Caco-2 (cell line): ENCODE measurements around the gene PYGL. TPM values are rescaled to one million over a fixed set of nuclear protein-coding genes. Genes with fewer than 3 reads are reported as not detected.
"Not testable (repeated sequence)": the region's sequence is repeated elsewhere in the genome, so short reads cannot be mapped to it uniquely, and the experiment has no call there.

Source experiments
- BruUV-seq: library from RNA; stranded (reverse); fragments of 400-500 nt; replicated peaks from 2 replicates; lab custom pipeline; 2021; lab: Mats Ljungman, UMichigan
- CTCF ChIA-PET: fragments of 300-600 bp; sonication (Branson Sonifier 250); formaldehyde crosslinking; loops from one replicate; lab custom pipeline; 2022; ENCODE audit warnings: antibody characterized with exemption; lab: Charles Lee
- POLR2A ChIA-PET: fragments of 300-600 bp; sonication (Branson Sonifier 250); formaldehyde crosslinking; loops from one replicate; lab custom pipeline; 2022; ENCODE audit warnings: antibody characterized with exemption; lab: Charles Lee
- DNase-seq, 2 experiments: peaks; one replicate each; pipeline versions ENCODE4 v3.0.0 to v3.0.0-alpha.2; 2020 to 2022
- H3K27me3 ChIP-seq: replicated peaks from 2 replicates; pipeline ENCODE4 v1.6.0; 2011; ENCODE audit warnings: low read length; ENCODE audit not compliant: control insufficient read depth, insufficient read depth
- H3K36me3 ChIP-seq: 2 replicates; pipeline ENCODE4 v1.5.1; 2011; ENCODE audit warnings: low read length; ENCODE audit not compliant: control insufficient read depth, insufficient read depth
- H3K4me1 ChIP-seq: fragments of 250-450 bp; sonication (Bioruptor Pico); 2 replicates; pipeline ENCODE4 v1.5.1; 2020; ENCODE audit warnings: mild to moderate bottlenecking
- H3K4me3 ChIP-seq: 2 replicates; pipeline ENCODE4 v1.5.1; 2011; ENCODE audit warnings: low read depth, mild to moderate bottlenecking, control low read depth, low read length
- H3K9me3 ChIP-seq: fragments of 250-450 bp; sonication (Bioruptor Pico); 2 replicates; pipeline ENCODE4 v1.5.1; 2020; ENCODE audit warnings: mild to moderate bottlenecking, moderate library complexity
- H3K27ac Mint-ChIP-seq: one replicate; pipeline ENCODE4 v1.8.0; 2022; ENCODE audit warnings: mixed read lengths; ENCODE audit not compliant: unreplicated experiment
- H3K27me3 Mint-ChIP-seq: one replicate; pipeline ENCODE4 v1.8.0; 2022; ENCODE audit warnings: mixed read lengths; ENCODE audit not compliant: insufficient read depth, unreplicated experiment
- H3K36me3 Mint-ChIP-seq: one replicate; pipeline ENCODE4 v1.8.0; 2022; ENCODE audit warnings: mild to moderate bottlenecking, mixed read lengths; ENCODE audit not compliant: insufficient read depth, unreplicated experiment
- H3K4me1 Mint-ChIP-seq: one replicate; pipeline ENCODE4 v1.8.0; 2022; ENCODE audit warnings: low read depth, mixed read lengths; ENCODE audit not compliant: unreplicated experiment
- H3K4me3 Mint-ChIP-seq: one replicate; pipeline ENCODE4 v1.8.0; 2022; ENCODE audit warnings: mild to moderate bottlenecking, moderate library complexity, mixed read lengths; ENCODE audit not compliant: unreplicated experiment
- H3K9me3 Mint-ChIP-seq: one replicate; pipeline ENCODE4 v1.8.0; 2022; ENCODE audit warnings: mixed read lengths; ENCODE audit not compliant: unreplicated experiment
- intact Hi-C: fragments of 100-400 bp; cut with micrococcal nuclease; formaldehyde crosslinking; loops from one replicate; pipeline ENCODE4 v1.10.0; 2022; ENCODE audit not compliant: unreplicated experiment
- total RNA-seq: library from RNA; stranded (reverse); gene quantifications from 2 replicates; pipeline ENCODE4 v1.2.3, GENCODE V29; 2022
- TF ChIP-seq, protein P1 (sequence below), 2 experiments: fragments of 200-600 bp in 1 of 2; IDR thresholded peaks; 1 replicate in 1 of 2; 2 replicates in 1 of 2; pipeline versions ENCODE4 v1.5.1 to v1.8.0; 2011 to 2022; ENCODE audit warnings: antibody characterized with exemption in 1 of 2, control low read depth in 1 of 2, inconsistent platforms in 1 of 2, low read depth in 1 of 2, low read length in 1 of 2, mild to moderate bottlenecking in 1 of 2, moderate library complexity in 1 of 2; ENCODE audit not compliant: insufficient read depth in 1 of 2, severe bottlenecking in 1 of 2, unreplicated experiment in 1 of 2

The PYGL gene
- total RNA-seq, 1 experiment from 2014 or later: 98.1 TPM

DNA sequence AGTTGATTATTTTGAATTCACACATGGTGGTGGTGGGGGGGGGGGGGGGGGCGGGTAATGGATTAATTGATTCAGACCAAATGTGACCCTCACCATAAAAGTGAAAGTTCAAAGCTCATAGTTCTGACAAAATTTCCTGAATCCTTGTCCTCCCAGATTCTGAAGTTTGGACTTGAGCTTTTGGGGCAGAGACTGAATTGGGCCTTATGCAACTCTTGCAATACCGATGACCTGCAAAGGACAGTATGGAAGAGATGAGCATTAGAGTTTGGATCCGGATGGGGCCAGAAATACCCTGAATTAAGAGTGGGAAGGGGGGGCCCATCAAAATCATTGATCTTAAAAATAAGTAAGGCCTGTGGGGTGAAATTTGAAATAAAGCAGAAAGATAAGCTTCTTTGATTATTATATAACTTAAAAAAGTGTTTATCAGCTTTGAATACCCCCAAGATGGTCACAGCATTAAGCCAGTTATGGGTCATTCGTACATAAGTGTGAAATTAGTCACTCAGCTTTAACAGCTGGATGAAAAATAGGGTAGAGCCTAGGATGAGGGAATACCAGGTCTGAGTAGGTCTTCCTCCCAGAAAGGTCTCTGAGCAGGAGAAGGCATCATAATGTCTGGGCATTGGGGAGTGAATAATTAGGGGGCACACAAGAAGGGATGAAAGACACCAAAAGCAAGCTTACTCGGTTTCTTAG, 2.1 kb upstream of the PYGL start:
- Mint-ChIP-seq H3K27ac (no peak overlapping the region), H3K4me1 (peaks cover 7% of the 10 kb centered on the region), H3K36me3 (no peaks in the 10 kb centered on the region), H3K4me3 (no peak overlapping the region), H3K27me3 (no peaks in the 10 kb centered on the region), H3K9me3 (no peaks in the 10 kb centered on the region)
- no peaks in the 10 kb centered on the region for H3K9me3 ChIP-seq
- no peaks in the 10 kb centered on the region for H3K27me3 ChIP-seq
- ChIA-PET CTCF (no interaction called here), POLR2A (no interaction called here)
- no peak overlapping the region for H3K4me3 ChIP-seq
- DNase-seq: no peak
- TF ChIP-seq, protein P1, sequence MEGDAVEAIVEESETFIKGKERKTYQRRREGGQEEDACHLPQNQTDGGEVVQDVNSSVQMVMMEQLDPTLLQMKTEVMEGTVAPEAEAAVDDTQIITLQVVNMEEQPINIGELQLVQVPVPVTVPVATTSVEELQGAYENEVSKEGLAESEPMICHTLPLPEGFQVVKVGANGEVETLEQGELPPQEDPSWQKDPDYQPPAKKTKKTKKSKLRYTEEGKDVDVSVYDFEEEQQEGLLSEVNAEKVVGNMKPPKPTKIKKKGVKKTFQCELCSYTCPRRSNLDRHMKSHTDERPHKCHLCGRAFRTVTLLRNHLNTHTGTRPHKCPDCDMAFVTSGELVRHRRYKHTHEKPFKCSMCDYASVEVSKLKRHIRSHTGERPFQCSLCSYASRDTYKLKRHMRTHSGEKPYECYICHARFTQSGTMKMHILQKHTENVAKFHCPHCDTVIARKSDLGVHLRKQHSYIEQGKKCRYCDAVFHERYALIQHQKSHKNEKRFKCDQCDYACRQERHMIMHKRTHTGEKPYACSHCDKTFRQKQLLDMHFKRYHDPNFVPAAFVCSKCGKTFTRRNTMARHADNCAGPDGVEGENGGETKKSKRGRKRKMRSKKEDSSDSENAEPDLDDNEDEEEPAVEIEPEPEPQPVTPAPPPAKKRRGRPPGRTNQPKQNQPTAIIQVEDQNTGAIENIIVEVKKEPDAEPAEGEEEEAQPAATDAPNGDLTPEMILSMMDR (IDR thresholded peaks at IDR 0.05; ENCODE audit: insufficient read depth in 1 of 2, low read depth in 1 of 2, low read length in 1 of 2, severe bottlenecking in 1 of 2, unreplicated experiment in 1 of 2): no peak
- no TSS peak for BruUV-seq
- intact Hi-C loops: no loop called here
- H3K4me1 ChIP-seq: no peaks in the 10 kb centered on the region; the same call in 1 of the 2 replicates
- H3K36me3 ChIP-seq: no peaks in the 10 kb centered on the region

DNA sequence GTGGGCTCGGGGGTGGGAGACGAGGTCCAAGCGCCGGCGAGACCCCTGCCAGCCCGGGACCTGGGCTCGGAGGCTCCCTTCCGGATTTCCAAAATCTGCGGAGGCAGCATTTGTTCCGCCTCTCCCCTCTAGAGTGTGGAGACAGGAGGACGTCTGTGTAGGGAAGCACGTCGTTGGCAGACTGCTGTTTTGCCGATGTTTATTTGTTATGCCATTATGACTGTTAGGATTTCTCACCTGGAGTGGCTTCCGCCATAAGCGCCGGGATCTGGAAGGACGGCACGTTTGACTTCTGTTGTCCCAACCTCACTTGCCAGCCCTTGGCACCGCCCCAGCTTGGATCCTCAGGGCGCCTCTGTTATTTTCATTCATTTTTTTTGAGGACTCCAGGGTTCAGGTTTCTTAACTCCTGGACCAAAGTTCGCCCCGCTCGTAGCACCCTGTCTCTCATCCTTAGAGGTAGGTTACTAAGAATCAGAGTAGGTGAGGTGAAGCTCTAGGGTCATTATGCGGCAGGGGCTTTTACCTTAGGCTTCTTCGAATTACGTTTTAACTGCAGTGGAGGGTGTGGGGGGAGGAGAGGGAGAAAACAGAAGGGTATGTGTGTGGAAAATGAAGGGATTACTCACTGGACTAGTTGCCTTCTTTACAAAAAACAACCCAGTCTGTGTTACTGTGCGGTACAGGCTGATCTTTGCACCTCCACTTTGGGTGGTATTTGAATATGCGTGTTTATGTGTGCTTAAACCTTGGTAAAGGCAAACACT, 547 bp upstream of the PYGL start:
- intact Hi-C loops: no loop called here
- H3K4me3 Mint-ChIP-seq: peak overlapping the region; percentile 96
- Histone ChIP-seq H3K4me1 (peaks cover 6% of the 10 kb centered on the region), H3K27me3 (no peaks in the 10 kb centered on the region), H3K9me3 (no peaks in the 10 kb centered on the region), H3K4me3 (peak overlapping the region; percentile 65), H3K36me3 (no peaks in the 10 kb centered on the region)
- BruUV-seq: TSS peak; percentile 66
- peak overlapping the region; percentile 77 for H3K27ac Mint-ChIP-seq
- H3K9me3 Mint-ChIP-seq: no peaks in the 10 kb centered on the region
- peaks cover 14% of the 10 kb centered on the region for H3K4me1 Mint-ChIP-seq
- CTCF ChIA-PET: interaction anchor here (0.9 to 1.9 kb wide), 3 partner anchors 11 to 150 kb away, joined by 3 to 10 read pairs (median 3); partner anchors contain the start of gene TRIM9
- H3K36me3 Mint-ChIP-seq: no peaks in the 10 kb centered on the region
- POLR2A ChIA-PET: interaction anchor here (0.6 to 1.5 kb wide), 3 partner anchors 34 to 150 kb away, joined by 3 to 7 read pairs (median 3); partner anchors contain the start of gene TRIM9
- no peaks in the 10 kb centered on the region for H3K27me3 Mint-ChIP-seq
- peak; percentile 56 to 59 for DNase-seq
- TF ChIP-seq, protein P1 (IDR thresholded peaks at IDR 0.05; ENCODE audit: insufficient read depth in 1 of 2, low read depth in 1 of 2, low read length in 1 of 2, severe bottlenecking in 1 of 2, unreplicated experiment in 1 of 2): no peak

DNA sequence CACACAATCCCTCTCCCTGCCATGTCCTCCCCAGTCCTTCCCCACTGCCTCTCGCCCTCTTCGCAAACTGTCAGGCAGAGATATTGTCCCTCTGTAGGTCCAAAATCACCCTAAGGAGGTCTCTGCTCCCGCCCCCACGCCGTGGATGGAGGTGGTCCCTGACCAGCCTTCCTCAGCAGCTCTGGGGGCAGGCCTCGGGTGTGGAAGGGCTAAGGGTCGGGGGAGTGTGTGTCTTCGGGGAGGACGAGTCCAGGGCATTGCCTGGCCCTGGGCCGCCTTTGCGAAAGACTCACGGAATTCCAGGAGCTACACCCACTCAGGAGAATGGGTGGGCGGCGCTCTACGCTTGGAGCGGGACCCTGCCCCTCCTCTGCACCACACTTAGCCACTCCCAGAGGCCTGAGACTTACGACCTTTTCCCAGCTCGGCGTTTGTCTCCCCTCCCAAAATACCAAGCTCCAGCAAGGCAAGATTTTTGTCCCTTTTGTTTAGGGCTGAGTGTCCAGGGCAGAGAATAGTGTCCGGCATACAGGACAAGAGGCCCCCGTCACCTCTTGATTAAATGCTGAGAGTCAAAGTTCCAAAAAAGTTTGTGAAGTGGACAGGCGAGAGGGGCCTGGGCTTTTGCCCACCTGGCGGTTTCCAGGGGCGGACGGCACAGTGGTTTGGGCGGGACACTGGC, 881 bp downstream of the PYGL start:
- Mint-ChIP-seq H3K9me3 (no peaks in the 10 kb centered on the region), H3K27me3 (no peaks in the 10 kb centered on the region), H3K36me3 (no peaks in the 10 kb centered on the region), H3K4me3 (peak overlapping the region; percentile 96), H3K4me1 (peaks cover 18% of the 10 kb centered on the region), H3K27ac (peak overlapping the region; percentile 77)
- Histone ChIP-seq H3K4me1 (peaks cover 6% of the 10 kb centered on the region), H3K4me3 (peak overlapping the region; percentile 65), H3K27me3 (no peaks in the 10 kb centered on the region), H3K36me3 (no peaks in the 10 kb centered on the region), H3K9me3 (no peaks in the 10 kb centered on the region)
- TF ChIP-seq, protein P1 (IDR thresholded peaks at IDR 0.05; ENCODE audit: insufficient read depth in 1 of 2, low read depth in 1 of 2, low read length in 1 of 2, severe bottlenecking in 1 of 2, unreplicated experiment in 1 of 2): no peak
- CTCF ChIA-PET: interaction anchor here (0.7 to 1.9 kb wide), 3 partner anchors 16 to 83 kb away, joined by 3 to 10 read pairs (median 4); no protein-coding TSS in a partner anchor
- intact Hi-C loops: loop anchor here (1.0 kb wide), 1 partner anchor 12 kb away; no protein-coding TSS in a partner anchor
- TSS peak; percentile 33 for BruUV-seq
- peak; percentile 82 to 86 for DNase-seq
- POLR2A ChIA-PET: interaction anchor here (0.6 to 1.5 kb wide), 4 partner anchors 8 to 33 kb away, joined by 3 to 14 read pairs (median 3); no protein-coding TSS in a partner anchor

DNA sequence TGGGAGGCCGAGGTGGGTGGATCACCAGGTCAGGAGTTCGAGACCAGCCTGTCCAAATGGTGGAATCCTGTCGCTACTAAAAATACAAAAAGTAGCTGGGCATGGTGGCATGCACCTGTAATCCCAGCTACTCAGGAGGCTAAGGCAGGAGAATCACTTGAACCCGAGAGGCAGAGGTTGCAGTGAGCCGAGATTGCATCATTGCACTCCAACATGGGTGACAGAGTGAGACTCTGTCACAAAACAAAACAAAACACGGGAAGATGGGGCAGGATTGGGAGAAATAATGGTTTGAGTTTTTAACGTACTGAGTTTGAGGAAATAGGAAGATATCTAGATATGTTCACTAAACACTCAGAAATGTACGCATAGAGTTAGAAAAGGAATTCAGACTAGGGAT, 2.6 kb downstream of the PYGL start:
- H3K9me3 Mint-ChIP-seq, POLR2A ChIA-PET, CTCF ChIA-PET, H3K9me3 ChIP-seq, H3K4me3 ChIP-seq, H3K27ac Mint-ChIP-seq, BruUV-seq, H3K27me3 ChIP-seq, H3K27me3 Mint-ChIP-seq, H3K36me3 ChIP-seq, DNase-seq, H3K36me3 Mint-ChIP-seq, intact Hi-C loops: not testable (repeated sequence)
- peaks cover 17% of the 10 kb centered on the region for H3K4me1 ChIP-seq
- Mint-ChIP-seq H3K4me3 (peak overlapping the region; percentile 16), H3K4me1 (peaks cover 18% of the 10 kb centered on the region)
